ENCODE data around the gene RHBDD1.

Gene RHBDD1

DNA sequence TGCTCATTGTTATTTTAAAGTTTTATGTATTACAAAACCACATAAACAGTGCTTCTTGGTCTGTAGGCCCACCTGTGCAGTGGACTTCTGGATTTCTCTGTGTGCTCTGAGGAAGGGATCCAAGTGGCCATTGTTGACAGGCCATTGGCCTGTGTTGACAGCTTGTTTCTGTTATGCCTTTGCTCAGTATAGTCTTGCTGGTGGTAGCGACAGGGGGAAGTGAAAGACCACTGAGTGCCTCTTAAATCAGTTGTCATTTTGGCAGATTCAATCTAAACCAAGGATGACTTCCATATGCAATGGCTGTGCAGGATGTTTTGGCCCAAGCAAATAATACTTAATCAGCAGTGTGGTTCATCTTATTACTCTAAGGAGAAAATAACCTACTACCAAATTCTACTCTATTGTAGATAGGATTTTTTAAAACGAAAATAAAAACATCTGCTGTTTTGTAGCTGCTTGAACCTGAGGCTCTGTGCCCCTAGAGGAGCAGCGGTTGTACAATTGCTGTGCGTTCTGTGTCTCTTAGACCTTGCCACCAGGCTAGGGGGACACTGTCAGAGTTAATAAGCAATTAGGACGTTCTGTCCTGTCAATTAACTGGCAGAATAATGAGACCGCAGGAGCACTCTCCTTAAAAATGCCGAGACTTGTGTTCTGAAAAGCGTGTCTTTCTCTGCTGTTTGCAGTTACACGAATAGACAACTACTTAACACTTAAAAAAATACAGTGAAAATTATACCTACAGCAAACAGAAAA is 108.2 kb downstream of the RHBDD1 start:
- TF ChIP-seq, protein P1, sequence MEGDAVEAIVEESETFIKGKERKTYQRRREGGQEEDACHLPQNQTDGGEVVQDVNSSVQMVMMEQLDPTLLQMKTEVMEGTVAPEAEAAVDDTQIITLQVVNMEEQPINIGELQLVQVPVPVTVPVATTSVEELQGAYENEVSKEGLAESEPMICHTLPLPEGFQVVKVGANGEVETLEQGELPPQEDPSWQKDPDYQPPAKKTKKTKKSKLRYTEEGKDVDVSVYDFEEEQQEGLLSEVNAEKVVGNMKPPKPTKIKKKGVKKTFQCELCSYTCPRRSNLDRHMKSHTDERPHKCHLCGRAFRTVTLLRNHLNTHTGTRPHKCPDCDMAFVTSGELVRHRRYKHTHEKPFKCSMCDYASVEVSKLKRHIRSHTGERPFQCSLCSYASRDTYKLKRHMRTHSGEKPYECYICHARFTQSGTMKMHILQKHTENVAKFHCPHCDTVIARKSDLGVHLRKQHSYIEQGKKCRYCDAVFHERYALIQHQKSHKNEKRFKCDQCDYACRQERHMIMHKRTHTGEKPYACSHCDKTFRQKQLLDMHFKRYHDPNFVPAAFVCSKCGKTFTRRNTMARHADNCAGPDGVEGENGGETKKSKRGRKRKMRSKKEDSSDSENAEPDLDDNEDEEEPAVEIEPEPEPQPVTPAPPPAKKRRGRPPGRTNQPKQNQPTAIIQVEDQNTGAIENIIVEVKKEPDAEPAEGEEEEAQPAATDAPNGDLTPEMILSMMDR (IDR thresholded peaks at IDR 0.05; ENCODE audit: low read depth, low read length, missing control alignments), result no peak
- DNase-seq (ENCODE audit: low read depth), result no peak
- no peak overlapping the region for H3K4me3 ChIP-seq (ENCODE audit: low read depth, low read length)
- in situ Hi-C loops (cut with HindIII; ENCODE audit: low sequenced_read_pairs), result no loop called here

DNA sequence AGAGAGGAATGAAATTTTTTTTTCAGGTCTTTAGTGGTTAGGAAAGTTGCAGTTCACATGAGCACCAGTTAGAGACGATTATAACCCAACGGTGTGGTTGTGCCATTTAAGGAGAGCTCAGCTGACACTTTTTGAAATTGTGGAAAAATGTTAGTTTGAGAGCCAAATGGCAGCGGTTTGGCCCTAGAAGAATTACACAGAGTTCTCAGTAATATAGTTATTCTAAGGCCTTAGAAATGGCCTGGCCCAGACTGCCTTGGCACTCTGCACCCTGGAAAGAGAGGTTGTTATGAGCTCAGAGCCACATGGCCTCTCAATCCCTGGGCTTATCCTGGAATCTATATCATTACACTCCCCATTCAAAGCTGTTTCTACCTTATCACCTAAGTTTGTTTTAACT is 117.4 kb downstream of the RHBDD1 start:
- TF ChIP-seq, protein P1 (IDR thresholded peaks at IDR 0.05; ENCODE audit: low read depth, low read length, missing control alignments), result no peak
- in situ Hi-C loops (cut with HindIII; ENCODE audit: low sequenced_read_pairs), result no loop called here
- H3K4me3 ChIP-seq (ENCODE audit: low read depth, low read length), result no peak overlapping the region
- peak; percentile 45 for DNase-seq (ENCODE audit: low read depth)

DNA sequence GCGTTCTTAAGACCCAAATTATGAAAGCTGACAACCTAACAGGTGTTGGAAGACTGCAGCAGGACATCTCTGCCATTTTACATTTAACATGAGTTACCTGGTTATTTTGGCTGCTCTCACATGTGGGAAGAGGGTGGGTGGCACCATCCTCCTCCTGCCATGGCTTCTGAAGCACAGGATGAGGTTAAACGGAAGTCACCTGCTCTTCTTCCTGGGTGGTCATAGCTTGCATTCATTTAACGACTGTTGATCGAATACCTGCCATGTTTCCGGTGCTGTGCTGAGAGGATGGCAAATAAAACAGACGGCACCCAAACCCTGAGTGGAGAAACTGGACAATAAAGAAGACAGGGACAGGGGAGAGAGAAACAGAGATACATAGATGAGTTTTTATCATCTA is 118.0 kb downstream of the RHBDD1 start:
- DNase-seq (ENCODE audit: low read depth), result no peak
- no peak overlapping the region for H3K4me3 ChIP-seq (ENCODE audit: low read depth, low read length)
- TF ChIP-seq, protein P1 (IDR thresholded peaks at IDR 0.05; ENCODE audit: low read depth, low read length, missing control alignments), result no peak
- in situ Hi-C loops (cut with HindIII; ENCODE audit: low sequenced_read_pairs), result no loop called here

DNA sequence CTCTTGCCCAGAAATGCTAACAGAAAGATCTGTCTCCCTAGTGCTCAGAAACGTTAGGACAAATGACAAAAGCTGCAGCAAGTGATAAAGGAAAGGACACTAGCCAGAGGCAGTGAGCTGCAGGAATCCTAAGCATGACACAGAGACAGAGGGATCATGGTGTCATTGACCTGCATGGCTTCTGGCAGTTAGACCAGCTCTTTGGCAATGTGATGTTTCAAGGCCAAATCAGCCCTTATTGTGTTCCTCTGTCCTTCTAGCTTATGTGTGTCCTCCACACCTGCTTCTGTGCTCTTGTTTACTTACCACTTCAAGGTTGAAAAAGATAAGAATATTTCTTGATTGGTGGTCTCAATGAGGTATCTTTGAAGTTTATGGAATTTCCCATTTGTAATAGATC is 120.8 kb downstream of the RHBDD1 start:
- no peak overlapping the region for H3K4me3 ChIP-seq (ENCODE audit: low read depth, low read length)
- TF ChIP-seq, protein P1 (IDR thresholded peaks at IDR 0.05; ENCODE audit: low read depth, low read length, missing control alignments), result no peak
- no peak for DNase-seq (ENCODE audit: low read depth)
- in situ Hi-C loops (cut with HindIII; ENCODE audit: low sequenced_read_pairs), result no loop called here

DNA sequence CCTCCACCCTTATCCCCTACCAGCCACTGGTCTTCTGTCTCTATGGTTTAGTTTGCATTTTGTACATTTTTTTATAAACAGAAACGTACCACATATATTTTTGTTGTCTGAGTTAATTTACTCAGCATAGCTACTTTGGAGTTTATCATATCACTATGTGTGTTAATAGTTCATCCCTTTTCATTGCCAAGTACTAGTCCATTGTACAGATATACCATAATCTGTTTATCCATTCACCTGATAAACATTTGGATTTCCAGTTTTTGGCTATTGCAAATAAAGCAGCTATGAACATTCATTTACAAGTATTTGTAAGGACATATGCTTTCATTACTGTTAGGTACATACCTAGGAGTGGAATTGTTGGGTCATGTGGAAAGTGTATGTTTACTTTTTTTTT is 123.6 kb downstream of the RHBDD1 start:
- H3K4me3 ChIP-seq (ENCODE audit: low read depth, low read length), result no peak overlapping the region
- TF ChIP-seq, protein P1 (IDR thresholded peaks at IDR 0.05; ENCODE audit: low read depth, low read length, missing control alignments), result no peak
- DNase-seq (ENCODE audit: low read depth), result no peak
- in situ Hi-C loops (cut with HindIII; ENCODE audit: low sequenced_read_pairs), result no loop called here

DNA sequence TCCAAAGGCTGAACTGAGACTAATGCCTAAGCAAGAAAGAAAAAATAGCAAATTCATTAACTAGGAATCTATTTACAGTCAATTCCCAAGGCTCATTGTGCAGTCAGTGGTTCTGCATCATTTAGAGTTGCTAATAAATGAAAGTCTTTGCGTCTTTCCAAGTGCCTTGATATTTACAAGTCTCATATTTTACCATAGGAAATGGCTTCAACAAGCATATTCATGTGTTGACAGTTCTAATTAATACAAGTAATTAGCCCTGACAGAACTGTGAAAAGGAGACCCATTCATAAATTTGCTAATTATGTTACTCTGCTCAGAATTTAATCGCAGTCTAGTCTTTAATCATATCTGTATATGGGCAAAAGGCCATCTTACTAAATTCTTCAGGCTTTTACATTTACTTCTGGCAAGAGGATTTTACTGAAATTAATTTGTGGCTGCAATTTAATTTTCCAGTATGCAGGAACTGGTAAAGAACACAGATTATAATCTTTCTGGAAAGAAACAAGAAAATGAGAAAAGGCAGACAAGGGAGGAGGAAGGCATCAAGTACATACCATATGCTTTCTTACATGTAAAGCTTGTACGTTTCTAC is 126.4 kb downstream of the RHBDD1 start:
- DNase-seq (ENCODE audit: low read depth), result no peak
- no peak overlapping the region for H3K4me3 ChIP-seq (ENCODE audit: low read depth, low read length)
- TF ChIP-seq, protein P1 (IDR thresholded peaks at IDR 0.05; ENCODE audit: low read depth, low read length, missing control alignments), result no peak
- in situ Hi-C loops (cut with HindIII; ENCODE audit: low sequenced_read_pairs), result no loop called here

Data from astrocyte of the cerebellum (primary cell).